Renal cortical epithelial cell (primary cell): ENCODE measurements around the gene CSNK1A1. TPM values are rescaled to one million over a fixed set of nuclear protein-coding genes. Genes with fewer than 3 reads are reported as not detected.
"Not testable (repeated sequence)": the region's sequence is repeated elsewhere in the genome, so short reads cannot be mapped to it uniquely, and the experiment has no call there.

Experiments
- DNase-seq: peaks from one replicate; pipeline ENCODE4 v3.0.0-alpha.2; 2011; ENCODE audit warnings: low read depth
- total RNA-seq: library from RNA; depleted of rRNA; stranded (reverse); fragments of >200 nt; gene quantifications from 2 replicates; pipeline ENCODE4 v1.2.3, GENCODE V29; 2014

Gene CSNK1A1
- total RNA-seq, 1 donor from 2014 or later: 316 TPM

DNA sequence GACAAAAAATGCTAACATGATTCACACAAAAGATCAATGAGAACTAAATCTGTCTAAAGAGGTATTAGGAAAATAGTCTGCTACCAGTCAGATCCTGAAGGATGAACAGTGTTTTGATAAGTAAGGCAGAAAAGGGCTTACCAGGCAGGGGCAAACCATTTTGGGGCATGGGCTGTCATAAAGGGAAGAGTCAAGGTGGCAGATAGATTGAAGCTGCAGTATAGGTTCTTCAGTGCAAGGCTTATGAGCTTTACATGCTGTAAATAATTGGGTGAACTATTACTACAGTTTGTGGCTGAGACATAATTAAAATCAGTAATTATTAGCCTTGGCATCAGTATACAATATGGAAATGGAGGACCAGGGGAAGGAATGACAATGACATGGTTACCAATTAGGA is 21.8 kb downstream of the CSNK1A1 start:
- no peak for DNase-seq

DNA sequence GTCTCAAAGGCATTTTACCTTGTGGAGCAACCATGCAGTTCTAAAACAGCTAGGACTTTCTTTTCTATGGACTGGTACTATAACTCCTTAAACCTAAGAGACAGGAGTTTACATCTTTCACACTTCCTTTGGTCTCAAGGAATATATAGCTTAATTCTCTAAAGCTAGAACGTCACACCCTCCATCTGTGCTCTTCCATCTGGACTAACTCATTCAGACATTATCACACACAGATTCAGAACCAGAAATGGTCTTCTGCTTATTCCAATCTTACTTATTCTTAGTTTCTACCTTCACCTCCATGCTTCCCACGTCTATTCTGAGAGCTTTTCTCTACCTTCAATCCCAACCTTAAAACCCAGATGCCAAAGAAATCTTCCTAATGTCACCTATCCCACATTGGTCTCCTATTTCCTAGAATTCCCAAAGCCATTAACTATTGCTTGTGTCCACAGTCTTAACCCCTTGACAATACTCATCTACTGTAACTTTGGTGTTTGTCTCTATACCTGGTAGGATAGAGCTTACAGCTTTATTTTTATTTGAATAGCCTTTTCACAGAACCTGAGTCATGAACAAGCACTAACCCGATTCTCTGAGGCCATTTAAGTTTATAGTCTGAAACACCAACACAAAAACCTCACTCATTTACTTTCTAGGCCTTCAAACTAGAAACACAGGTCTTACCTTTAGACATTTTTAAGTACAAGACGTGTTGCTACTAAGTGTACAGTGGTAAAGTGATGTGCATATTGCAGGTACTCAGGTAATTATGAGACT is 22.8 kb downstream of the CSNK1A1 start:
- peak; percentile 59 for DNase-seq

DNA sequence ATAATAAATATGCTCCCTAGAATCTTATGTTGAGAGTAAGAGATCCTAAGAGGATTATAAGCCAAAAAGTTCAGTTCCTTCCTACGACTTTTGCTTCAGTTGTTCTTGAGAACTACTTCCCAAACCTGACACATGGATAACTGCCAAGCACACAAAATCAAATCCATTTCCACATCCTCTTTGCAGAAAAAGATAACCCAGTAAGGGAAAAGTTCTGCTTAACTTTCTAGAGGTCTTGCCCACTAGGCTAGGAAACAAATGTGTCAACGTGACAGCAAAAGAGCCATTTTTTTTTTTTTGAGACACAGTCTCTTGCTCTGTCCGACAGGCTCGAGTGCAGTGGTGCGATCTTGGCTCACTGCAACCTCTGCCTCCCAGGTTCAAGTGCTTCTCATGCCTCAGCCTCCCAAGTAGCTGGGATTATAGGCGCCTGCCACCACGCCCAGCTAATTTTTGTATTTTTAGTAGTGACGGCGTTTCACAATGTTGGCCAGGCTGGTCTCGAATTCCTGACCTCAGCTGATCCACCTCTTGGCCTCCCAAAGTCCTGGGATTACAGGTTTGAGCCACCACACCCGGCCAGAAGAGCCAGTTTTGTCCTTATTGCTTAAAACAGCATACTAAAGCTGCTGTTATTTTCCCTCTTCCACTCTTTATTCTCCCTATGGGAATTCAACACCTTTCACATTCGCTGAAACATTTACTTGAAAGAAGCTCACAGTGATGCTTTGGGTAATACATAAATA is 24.2 kb downstream of the CSNK1A1 start:
- DNase-seq: no peak

DNA sequence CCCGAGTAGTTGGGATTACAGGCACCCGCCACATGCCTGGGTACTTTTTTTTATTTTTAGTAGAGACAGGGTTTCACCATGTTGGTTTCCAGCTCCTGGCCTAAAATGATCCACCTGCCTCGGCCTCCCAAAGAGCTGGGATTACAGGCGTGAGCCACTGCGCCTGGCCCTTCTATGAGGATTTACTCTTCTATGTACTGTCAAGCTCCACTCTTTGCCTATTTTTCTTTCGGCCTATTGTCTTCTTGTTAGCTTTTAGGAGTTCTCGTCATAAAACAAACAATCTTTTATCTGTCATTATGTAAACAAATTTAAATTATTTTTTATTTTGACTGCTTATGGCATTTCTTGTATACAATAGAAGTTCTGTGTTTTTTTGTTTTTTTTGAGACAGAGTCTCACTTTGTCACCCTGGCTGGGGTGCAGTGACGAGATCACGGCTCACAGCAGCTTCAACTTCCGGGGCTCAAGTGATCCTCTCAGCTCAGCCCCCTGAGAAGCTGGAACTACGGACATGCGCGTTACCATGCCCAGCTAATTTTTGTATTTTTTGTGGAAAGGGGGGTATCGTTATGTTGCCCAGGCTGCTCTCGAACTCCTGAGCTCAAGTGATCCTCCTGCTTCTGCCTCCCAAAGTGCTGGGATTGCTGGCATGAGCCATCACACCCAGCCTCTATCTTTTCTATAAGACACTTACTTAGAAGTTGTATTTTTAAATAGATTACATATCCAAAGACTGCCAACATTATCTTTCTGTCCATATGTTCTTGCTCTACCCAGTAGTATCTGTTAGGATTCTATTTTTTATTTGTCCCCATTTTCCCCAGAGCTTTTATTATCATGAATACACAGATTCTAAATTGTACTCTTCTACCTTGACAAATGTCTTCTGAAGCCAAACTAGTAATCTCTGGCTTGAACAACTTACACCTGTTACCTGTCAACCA is 29.2 kb downstream of the CSNK1A1 start:
- DNase-seq: no peak

DNA sequence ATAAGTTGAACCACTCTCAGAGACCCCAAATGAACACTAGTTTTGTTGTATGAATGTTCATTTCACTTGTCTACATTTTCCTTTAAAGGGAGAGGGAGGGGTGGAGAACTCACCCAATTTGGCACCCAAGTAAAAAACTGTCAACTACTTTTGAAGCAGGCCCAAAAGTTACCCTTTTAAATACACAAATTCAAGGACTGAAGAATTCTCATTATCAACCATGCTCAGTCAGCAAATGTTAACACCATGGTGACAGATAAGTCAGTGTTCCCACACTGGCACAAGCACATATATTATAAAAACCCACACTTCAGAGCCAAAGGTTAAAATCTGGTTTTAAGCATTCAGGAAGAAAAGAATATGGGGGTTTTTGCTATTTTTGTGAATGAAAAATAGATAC is 31.6 kb downstream of the CSNK1A1 start:
- DNase-seq: no peak

DNA sequence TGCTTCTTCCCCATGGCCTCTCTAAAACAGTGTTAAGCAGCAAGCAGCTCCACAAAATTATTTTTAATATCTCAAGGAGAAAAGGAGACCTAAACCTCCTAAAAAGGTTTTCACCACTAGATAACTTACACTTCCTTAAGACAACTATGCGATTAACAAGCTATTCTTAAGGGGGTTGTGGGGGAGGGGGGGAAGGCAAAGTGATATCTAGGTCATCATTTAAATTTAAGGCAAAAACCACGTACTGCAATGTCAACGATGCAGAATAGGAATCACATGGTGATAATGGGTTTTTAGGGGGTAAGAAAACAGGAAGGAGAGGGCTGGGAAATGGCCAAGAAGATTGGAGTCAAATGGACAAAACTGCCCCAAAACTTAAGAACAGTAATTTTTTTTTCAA is 32.6 kb downstream of the CSNK1A1 start:
- no peak for DNase-seq

DNA sequence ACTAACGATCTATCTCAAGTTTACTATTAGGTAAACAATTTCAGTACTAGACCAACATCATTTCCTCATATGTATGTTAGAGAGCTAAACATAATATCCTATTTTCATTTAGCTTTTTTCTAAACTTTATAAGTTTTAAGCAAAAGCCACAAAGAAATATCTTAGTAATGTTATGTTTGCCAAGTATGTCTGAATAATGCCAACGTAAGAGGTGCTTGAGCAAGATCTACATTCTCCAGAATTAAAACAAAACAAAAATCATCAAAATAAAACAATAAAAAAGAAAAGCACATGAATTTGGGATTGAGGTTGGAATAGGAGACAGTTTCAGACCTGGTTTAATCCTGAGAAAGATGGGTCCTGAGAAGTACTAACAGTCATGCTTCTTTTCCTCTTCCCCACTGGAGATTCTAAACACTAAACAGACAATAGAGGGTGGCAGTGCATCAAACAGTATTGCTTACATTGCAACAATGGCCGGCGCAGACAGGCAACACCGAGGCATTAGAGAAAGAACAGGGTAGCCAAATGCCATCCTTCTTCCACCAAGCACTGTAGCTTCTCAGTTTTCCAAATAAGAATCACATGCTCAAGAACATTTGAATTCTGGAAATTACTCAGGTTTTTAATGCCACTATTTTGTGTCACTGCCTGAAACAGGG is 33.6 kb downstream of the CSNK1A1 start:
- DNase-seq: no peak

DNA sequence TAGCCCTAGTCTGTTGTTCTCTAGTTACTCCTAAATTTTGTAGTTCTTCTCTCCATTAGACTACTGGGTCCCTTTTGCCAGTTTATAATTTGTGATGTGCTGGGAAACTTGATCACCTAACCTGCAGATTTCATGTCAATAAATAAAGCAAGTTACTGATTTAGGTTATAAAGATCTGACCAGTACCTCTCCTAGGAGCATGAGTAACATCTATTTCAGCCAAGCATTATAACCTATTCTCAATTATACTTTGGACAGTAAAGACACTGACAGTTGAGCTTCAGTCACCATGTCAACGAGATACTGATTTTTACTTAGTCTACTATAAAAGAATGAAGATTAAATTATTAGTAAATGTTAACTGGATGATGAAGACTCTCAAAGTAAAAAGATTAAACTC is 36.7 kb downstream of the CSNK1A1 start:
- no peak for DNase-seq

DNA sequence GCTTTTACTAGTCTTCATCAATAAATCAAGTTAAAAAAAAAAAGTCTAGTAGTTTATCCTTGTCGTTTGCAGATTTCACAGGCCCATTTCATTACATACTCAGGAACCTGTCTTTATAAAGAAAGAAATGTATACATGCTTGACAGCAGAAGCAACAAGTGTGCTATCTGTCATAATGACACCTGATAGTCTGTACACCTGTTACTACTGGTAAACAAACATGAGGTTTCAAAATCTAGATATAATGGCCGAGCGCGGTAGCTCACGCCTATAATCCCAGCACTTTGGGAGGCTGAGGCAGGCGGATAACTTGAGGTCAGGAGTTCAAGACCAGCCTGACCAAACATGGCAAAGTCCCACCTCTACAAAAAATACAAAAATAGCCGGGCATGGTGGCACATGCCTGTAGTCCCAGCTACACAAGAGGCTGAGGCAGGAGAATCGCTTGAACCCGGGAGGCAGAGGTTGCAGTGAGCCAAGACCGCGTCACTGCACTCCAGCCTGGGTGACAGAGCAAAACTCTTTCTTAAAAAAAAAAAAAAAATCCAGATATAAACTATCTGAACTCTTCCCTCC is 37.8 kb downstream of the CSNK1A1 start:
- not testable (repeated sequence) for DNase-seq

DNA sequence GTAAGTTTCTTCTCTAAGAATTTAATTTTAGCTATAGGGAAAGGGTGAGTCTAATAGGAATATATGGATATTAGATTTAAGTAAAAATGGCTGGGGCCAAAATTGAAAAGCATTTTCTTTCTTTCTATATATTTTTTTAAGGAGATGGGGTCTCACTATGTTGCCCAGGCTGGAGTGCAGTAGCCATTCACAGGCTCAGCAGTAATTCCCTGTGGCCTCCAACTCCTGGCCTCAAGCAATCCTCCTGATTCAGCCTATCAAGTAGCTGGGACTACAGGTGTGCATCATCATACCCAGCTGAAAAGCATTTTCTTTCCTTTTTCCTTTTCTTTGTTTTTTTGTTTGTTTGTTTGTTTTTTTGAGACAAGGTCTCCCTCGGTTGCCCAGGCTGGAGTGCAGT is 41.1 kb downstream of the CSNK1A1 start:
- no peak for DNase-seq

DNA sequence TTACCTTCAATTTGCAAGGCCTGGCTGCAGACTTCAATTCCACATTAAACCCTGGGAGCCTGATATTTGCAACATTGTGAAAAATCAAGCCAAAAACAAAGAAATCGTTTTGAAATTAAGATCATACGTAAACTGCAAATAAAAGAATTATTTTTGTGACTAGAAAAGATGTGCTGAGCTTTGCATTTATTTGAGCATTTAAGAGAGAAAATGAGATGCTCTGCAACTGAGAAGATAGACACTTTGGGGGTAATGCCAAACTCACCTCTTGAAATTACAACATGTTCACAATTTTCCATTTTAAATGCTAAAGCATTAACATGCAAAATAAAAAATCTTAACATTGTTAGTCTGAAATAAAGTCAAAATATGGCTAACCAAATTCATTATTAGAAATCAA is 46.6 kb downstream of the CSNK1A1 start:
- DNase-seq: no peak

DNA sequence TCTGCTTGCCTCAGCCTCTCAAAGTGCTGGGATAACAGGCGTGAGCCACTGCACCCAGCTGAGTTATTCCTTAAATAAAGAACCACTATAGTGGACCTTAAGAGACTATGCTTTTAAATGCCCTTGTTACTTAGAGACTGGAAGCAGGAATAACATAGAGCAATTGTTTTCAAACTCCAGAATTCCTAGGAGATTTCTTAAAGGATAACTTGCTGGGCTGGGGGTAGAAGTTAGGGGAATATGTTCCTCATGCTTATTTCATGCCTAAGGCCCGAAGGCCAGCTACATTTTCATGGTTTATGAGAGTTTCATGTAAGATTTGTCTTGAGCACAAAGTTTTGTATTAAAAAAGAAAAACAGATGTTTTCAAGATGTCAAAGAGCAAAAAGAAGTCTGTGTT is 48.2 kb downstream of the CSNK1A1 start:
- DNase-seq: no peak

DNA sequence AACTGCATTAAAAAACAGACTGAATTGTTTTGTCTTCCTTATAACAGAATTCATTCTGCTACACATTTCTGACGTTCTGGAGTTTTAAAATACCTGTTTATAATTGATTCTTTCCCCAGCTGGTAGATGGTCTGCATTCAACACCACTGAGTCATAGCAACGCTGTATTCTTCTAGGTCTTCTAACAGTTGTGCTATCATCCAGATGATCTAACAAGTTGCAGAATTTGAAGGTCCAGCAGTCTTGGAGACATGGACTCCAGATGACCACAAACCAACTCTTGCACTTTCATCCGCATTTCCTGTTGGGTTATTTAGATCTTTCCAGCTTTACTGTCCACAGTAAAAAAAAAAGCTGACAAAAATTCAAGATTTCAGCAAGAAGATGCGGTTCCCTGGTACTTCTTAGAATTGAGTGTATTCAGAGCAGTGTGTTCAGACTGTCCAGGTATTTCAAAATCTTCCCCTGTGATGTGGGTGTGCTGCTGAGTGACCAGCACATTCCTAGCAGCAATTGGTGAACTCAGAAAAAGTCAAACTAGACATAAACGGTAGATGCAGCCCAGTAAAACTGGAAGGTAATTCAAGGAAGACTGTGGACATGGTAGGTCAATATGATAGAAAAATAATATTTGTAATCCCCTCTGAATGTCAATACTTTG is 50.2 kb downstream of the CSNK1A1 start:
- DNase-seq: peak; percentile 54

DNA sequence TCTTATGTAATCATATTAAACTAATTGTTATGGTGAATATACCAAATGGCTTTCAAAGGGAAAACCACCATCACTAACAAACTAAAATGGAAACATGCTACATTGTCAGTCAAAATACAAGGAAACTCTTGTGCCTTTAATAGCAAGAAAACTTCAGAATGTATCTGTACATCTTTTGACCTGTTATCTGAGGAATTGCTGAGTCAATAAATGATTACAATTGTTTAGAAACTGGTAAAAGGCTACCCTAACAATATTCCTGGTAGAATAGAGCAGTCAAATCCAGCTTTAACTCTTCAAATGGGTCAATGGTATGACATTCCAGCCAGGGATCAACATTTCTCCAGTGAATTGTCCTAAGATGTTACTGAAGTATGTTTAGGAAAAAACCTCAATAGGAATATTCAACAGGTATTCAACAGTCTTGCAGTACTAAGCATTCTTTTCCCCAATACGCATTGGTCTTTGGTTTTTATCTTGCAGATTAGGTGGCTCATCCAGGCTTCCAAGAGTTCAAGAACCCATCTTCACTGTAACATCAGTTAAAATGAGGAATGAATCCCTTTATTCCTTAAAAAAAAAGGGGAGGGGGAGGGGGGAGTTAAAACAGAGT is 52.4 kb downstream of the CSNK1A1 start:
- no peak for DNase-seq

DNA sequence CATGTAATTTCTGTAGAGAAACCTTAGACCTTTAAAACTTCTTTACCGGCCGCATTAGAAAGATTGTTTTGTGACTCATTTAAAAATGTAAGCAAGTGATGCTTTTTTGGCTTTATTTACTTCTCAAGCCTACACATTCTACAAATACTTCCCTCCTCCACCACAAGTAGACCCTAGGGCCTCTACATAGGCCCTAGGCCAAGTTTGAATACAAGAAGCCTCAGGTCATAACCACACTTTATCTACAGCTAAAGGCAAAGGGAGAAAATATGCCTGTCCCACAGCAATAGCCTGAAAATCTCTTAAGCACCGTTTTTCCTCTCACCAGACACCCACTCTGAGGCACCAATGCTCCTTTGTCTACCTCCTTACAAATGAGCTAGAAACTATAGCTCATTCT is 53.9 kb downstream of the CSNK1A1 start:
- no peak for DNase-seq

DNA sequence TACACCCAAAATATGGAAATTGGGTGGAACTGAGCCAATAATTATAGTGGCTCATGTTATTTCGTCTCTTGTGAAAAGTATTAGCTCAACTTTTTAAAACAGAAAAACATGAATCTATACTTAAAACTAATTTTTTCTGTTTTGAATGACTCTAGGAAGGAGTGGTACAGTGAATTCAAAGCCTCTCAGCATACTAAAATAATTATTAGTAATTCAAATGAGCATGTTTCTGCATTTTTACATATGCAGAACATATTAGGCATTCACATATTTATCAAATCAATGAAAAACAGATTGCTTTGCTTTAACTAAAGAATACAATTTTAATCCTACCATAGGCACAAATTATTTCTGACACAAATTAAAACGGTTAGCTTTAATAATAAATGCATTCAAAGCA is 54.3 kb downstream of the CSNK1A1 start:
- no peak for DNase-seq

DNA sequence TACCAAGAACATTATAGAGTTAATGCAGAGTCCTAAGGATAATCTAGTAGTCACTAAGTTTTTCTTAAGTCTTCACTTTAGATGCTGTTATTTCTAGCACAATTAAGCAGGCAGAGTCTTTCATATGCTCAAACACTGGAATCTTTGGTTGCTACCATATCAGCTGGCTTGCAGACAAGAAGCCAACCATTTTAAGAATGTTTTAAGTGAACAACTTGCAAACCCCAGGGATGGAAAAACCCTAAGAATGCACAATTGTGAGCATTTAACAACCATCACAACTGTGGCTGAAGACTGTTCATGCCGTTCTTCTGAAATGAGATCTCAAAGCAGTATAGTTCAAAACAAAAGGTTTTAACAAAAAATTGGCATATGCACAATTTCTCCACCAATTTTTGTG is 55.1 kb downstream of the CSNK1A1 start:
- no peak for DNase-seq

DNA sequence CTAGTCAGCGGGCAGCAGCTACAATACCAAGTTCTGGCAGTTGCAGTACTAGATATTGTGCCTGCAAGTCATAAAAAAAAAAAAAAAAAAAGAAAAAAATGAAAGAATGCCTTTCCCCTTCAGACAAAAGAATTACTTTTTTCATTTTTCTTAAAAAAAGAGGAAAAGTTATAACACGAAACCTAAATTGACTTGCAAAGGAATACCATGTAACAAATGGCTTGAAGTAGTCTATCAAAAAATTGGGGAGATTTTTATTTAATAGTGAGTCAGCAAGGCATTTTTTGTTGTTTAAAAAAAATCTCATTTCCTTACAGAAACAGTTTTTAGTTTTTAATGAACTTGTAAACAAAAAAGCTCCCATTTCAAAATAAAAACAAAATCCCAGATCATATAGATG is 55.6 kb downstream of the CSNK1A1 start:
- no peak for DNase-seq

DNA sequence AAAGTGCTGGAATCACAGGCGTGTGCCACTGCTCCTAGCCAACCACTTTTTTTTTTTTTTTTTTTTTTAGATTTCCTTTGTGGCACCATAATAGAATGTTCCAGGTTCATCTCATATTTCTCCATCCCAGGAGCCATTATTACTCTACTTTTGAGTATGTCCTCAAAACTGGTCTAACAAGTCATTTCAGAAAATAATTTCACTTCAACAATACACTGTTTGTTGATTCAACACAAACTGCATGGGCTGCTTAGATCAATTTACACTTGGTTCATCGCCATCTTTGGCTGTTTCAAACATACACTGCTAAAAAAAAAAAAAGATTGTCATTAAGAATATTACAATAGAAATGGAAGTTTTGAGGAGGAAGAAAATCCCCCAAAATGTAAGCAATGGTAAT is 57.9 kb downstream of the CSNK1A1 start:
- DNase-seq: no peak

DNA sequence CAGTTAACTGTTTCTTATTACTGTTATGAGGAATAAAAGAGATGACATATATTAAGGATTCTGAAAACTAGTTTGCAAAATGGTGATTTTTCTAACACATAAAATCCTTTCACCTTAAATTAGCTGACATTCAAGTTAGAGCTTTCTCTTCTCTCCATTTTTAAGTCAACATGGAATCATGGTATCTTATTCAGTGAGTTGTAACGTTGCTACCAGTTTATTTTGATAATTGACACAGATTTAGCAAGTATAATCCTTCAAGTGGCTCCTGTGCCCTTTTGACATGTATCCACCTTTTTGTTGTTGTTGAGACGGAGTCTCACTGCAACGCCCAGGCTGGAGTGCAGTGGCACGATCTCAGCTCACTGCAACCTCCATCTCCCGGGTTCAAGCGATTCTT is 58.5 kb downstream of the CSNK1A1 start:
- DNase-seq: no peak
